22Rv1 (cell line): ENCODE measurements around the gene KLHL12.

ENCODE experiments used
- ZFX ChIP-seq: fragments of 450-650 bp; IDR thresholded peaks from 2 replicates; pipeline ENCODE4 v1.6.1; 2017; ENCODE audit warnings: antibody characterized with exemption, borderline replicate concordance
- TF ChIP-seq, protein P1 (sequence below): fragments of 450-650 bp; IDR thresholded peaks from 2 replicates; pipeline ENCODE4 v1.5.1; 2017; ENCODE audit warnings: mild to moderate bottlenecking

DNA sequence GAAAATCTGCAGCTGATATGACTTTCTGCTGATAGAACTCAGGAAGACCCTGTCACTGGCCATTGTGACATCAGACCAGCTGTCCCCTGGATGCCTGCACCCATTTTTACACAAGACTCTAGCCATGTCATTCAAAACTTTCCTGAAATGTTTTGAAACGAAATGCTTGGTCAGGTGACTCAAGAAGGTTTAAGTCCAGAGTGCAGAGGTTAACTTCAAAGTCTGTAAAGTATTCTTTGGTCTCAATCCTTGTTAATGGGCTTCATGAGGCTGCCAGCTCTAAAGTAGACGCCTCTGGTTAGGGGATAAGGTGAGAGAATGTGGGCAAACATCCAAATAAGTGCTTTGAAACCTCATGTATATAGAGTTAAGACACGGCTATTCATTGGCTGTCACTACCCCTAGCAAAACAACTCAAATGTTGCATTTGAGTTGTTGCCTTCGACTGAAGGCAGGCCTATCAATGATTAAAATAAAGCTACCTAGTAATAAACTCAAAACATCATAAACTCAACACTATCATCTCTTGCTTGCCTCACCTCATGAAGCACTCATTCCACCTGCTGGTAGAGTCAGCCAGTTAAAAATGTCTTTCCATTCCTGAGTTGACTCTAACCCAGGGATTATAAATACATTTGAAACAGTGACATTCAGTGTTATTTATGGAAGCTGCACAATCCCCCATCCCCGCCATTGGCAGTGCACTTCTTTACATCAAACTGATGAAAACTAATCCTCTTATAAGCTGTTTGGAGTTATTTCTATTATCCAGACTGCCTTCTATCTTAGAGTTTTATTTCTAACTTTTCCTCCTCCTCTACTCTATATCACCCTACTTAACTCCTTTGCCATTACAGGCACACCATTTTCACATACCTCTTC lies 64.1 kb downstream of the KLHL12 start:
- TF ChIP-seq, protein P1, sequence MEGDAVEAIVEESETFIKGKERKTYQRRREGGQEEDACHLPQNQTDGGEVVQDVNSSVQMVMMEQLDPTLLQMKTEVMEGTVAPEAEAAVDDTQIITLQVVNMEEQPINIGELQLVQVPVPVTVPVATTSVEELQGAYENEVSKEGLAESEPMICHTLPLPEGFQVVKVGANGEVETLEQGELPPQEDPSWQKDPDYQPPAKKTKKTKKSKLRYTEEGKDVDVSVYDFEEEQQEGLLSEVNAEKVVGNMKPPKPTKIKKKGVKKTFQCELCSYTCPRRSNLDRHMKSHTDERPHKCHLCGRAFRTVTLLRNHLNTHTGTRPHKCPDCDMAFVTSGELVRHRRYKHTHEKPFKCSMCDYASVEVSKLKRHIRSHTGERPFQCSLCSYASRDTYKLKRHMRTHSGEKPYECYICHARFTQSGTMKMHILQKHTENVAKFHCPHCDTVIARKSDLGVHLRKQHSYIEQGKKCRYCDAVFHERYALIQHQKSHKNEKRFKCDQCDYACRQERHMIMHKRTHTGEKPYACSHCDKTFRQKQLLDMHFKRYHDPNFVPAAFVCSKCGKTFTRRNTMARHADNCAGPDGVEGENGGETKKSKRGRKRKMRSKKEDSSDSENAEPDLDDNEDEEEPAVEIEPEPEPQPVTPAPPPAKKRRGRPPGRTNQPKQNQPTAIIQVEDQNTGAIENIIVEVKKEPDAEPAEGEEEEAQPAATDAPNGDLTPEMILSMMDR: no peak
- TF ChIP-seq ZFX: no peak
